OCI-LY3 (cell line): ENCODE measurements around the gene FN1.

Source experiments
- CTCF ChIP-seq: fragments of 200-600, 300-600 bp; sonication (generic); IDR thresholded peaks from 2 replicates; pipeline ENCODE4 v1.5.1; 2014; ENCODE audit warnings: antibody characterized with exemption, low read length, low read depth
- EZH2phosphoT487 ChIP-seq: fragments of 200-600 bp; shearing (Covaris generic); IDR thresholded peaks from 2 replicates; pipeline ENCODE4 v1.6.1; 2018; ENCODE audit warnings: antibody characterized with exemption, mixed run types, low read depth

- TF ChIP-seq CTCF (no peak), EZH2phosphoT487 (no peak)
These were observed 75.3 kb downstream of the FN1 start for GRCh38 chr2:215360596-215360995.
